Nephron progenitor cell (in vitro differentiated cells): ENCODE results near the gene CPSF3.
A peak's percentile ranks its signal among the peaks of the same experiment; 100 is the strongest.
"Not testable (repeated sequence)": the region's sequence is repeated elsewhere in the genome, so short reads cannot be mapped to it uniquely, and the experiment has no call there.

Experiments
- DNase-seq: peaks from one replicate; pipeline ENCODE4 v3.0.0; 2021
- H3K27ac Mint-ChIP-seq: 2 replicates; pipeline ENCODE4 v1.8.0; 2021; ENCODE audit warnings: mild to moderate bottlenecking, moderate library complexity, mixed read lengths
- H3K27me3 Mint-ChIP-seq: 2 replicates; pipeline ENCODE4 v1.8.0; 2021; ENCODE audit warnings: mild to moderate bottlenecking, low read depth, mixed read lengths; ENCODE audit not compliant: poor library complexity
- H3K36me3 Mint-ChIP-seq: 2 replicates; pipeline ENCODE4 v1.8.0; 2021; ENCODE audit warnings: low read depth, mixed read lengths
- H3K4me1 Mint-ChIP-seq: 2 replicates; pipeline ENCODE4 v1.8.0; 2021; ENCODE audit warnings: mixed read lengths
- H3K4me3 Mint-ChIP-seq: 2 replicates; pipeline ENCODE4 v1.8.0; 2021; ENCODE audit warnings: mild to moderate bottlenecking, moderate library complexity, mixed read lengths
- H3K9me3 Mint-ChIP-seq: 2 replicates; pipeline ENCODE4 v1.8.0; 2021; ENCODE audit warnings: mild to moderate bottlenecking, moderate library complexity, mixed read lengths
- CTCF ChIP-seq: fragments of 200-600 bp; sonication (generic); IDR thresholded peaks from 2 replicates; pipeline ENCODE4 v1.5.0; 2021; ENCODE audit warnings: antibody characterized with exemption

CPSF3 gene

GRCh38 chr2:9392898-9393765 is 30.3 kb upstream of the CPSF3 start:
- Mint-ChIP-seq H3K4me3 (peak overlapping the region; percentile 58), H3K4me1 (peaks cover 31% of the 10 kb centered on the region), H3K27me3 (no peaks in the 10 kb centered on the region), H3K36me3 (peaks cover 54% of the 10 kb centered on the region), H3K27ac (peak overlapping the region; percentile 98), H3K9me3 (no peaks in the 10 kb centered on the region)
- peak; percentile 60 for DNase-seq
- TF ChIP-seq CTCF = no peak

- TF ChIP-seq CTCF = no peak
- no peaks in the 10 kb centered on the region for H3K9me3 Mint-ChIP-seq
- no peak for DNase-seq
- peaks cover 45% of the 10 kb centered on the region for H3K4me1 Mint-ChIP-seq
- H3K36me3 Mint-ChIP-seq = peaks cover 47% of the 10 kb centered on the region
- peak overlapping the region; percentile 85 for H3K27ac Mint-ChIP-seq
- no peak overlapping the region for H3K4me3 Mint-ChIP-seq
- no peaks in the 10 kb centered on the region for H3K27me3 Mint-ChIP-seq
Observed at GRCh38 chr2:9394816-9395215, 28.6 kb upstream of the CPSF3 start.

GRCh38 chr2:9397201-9397600 is 26.3 kb upstream of the CPSF3 start:
- no peaks in the 10 kb centered on the region for H3K27me3 Mint-ChIP-seq
- no peak for DNase-seq
- H3K4me1 Mint-ChIP-seq = peaks cover 47% of the 10 kb centered on the region
- peaks cover 31% of the 10 kb centered on the region for H3K36me3 Mint-ChIP-seq
- H3K9me3 Mint-ChIP-seq = no peaks in the 10 kb centered on the region
- no peak for TF ChIP-seq CTCF
- peak overlapping the region; percentile 64 for H3K27ac Mint-ChIP-seq
- no peak overlapping the region for H3K4me3 Mint-ChIP-seq

GRCh38 chr2:9398251-9398650 is 25.2 kb upstream of the CPSF3 start:
- Mint-ChIP-seq H3K4me1 (peaks cover 37% of the 10 kb centered on the region), H3K36me3 (peaks cover 38% of the 10 kb centered on the region)
- H3K27me3 Mint-ChIP-seq, DNase-seq, H3K9me3 Mint-ChIP-seq, H3K27ac Mint-ChIP-seq, H3K4me3 Mint-ChIP-seq: not testable (repeated sequence)

GRCh38 chr2:9398881-9399780 is 24.3 kb upstream of the CPSF3 start:
- no peaks in the 10 kb centered on the region for H3K27me3 Mint-ChIP-seq
- no peaks in the 10 kb centered on the region for H3K9me3 Mint-ChIP-seq
- TF ChIP-seq CTCF = no peak
- peak overlapping the region; percentile 79 for H3K27ac Mint-ChIP-seq
- H3K36me3 Mint-ChIP-seq = peaks cover 43% of the 10 kb centered on the region
- H3K4me1 Mint-ChIP-seq = peaks cover 29% of the 10 kb centered on the region
- no peak for DNase-seq
- H3K4me3 Mint-ChIP-seq = no peak overlapping the region
